Heart right ventricle (tissue), 16 donors: ENCODE results near the gene SLC6A7. TPM values are rescaled to one million over a fixed set of nuclear protein-coding genes. Genes with fewer than 3 reads are reported as not detected.

Experiments used
- ATAC-seq, 8 donors: fragments of 200-7000 bp; cut with Tn5 transposase; one replicate each; pipeline ENCODE4 v1.9.1; 2020; ENCODE audit warnings: mild to moderate bottlenecking in 8 of 8, moderate library complexity in 8 of 8, moderate number of reproducible peaks in 1 of 8
- DNase-seq, 2 donors: peaks; one replicate each; pipeline ENCODE4 v3.0.0-alpha.2; 2020
- H3K27ac ChIP-seq, 10 donors: fragments of 200-600 bp; sonication (generic) in 2 of 10; one replicate each; pipeline versions ENCODE4 v1.5.0 to v1.8.0; 2020 to 2022; ENCODE audit warnings: mild to moderate bottlenecking in 3 of 10
- H3K27me3 ChIP-seq, 7 donors: fragments of 200-600 bp; one replicate each; pipeline ENCODE4 v1.8.0; 2021 to 2022; ENCODE audit warnings: mild to moderate bottlenecking in 2 of 7
- H3K36me3 ChIP-seq, 9 donors: fragments of 200-600 bp; sonication (generic) in 1 of 9; one replicate each; pipeline versions ENCODE4 v1.5.0 to v1.8.0; 2020 to 2022; ENCODE audit warnings: mild to moderate bottlenecking in 2 of 9
- H3K4me1 ChIP-seq, 9 donors: fragments of 200-600 bp; sonication (generic) in 1 of 9; one replicate each; pipeline versions ENCODE4 v1.5.0 to v1.8.0; 2020 to 2022; ENCODE audit warnings: mild to moderate bottlenecking in 4 of 9
- H3K4me3 ChIP-seq, 10 donors: fragments of 200-600 bp; sonication (generic) in 2 of 10; one replicate each; pipeline versions ENCODE4 v1.5.0 to v1.8.0; 2020 to 2022; ENCODE audit warnings: mild to moderate bottlenecking in 7 of 10, moderate library complexity in 2 of 10
- H3K9me3 ChIP-seq, 11 donors: fragments of 200-600 bp in 10 of 11; sonication (generic) in 2 of 11; one replicate each; pipeline versions ENCODE4 v1.5.0 to v1.8.0; 2013 to 2022; ENCODE audit warnings: mild to moderate bottlenecking in 2 of 11, control low read depth in 1 of 11, moderate library complexity in 1 of 11
- WGBS, 2 donors: extraction: QIAGEN DNeasy Blood & Tissue Kit; methylation state at CpG; one replicate each; pipeline ENCODE4 v1.1.7; 2013; ENCODE audit warnings: inconsistent platforms in 1 of 2; 5-methylcytosine and 5-hydroxymethylcytosine counted together
- intact Hi-C, 10 donors: fragments of 100-400 bp; cut with DNase I; formaldehyde crosslinking; loops; one replicate each; pipeline versions ENCODE4 v1.11.1 to v1.14.2; 2022
- polyA plus RNA-seq, 2 donors: library from polyadenylated mRNA; stranded (reverse); fragments of 200-250 nt; gene quantifications; one replicate each; pipeline ENCODE4 v1.2.3, GENCODE V29; 2013
- total RNA-seq, 10 donors: library from RNA; stranded (reverse); fragmentation: NEBNext Ultra II Directional in 3 of 10; extraction: Animal tissue kit (Norgen Biotek cat#: 25700) in 3 of 10; gene quantifications; one replicate each; pipeline versions ENCODE4 v1.2.1 to v1.2.4, GENCODE V29; 2021 to 2023
- TF ChIP-seq, protein P1 (sequence below), 9 donors: fragments of 200-600 bp; sonication (generic) in 2 of 9; IDR thresholded peaks; one replicate each; pipeline versions ENCODE4 v1.5.0 to v1.8.0; 2021 to 2022; ENCODE audit warnings: antibody characterized with exemption in 9 of 9, mild to moderate bottlenecking in 5 of 9, moderate library complexity in 1 of 9
- donor health status: Arrhythmogenic right ventricular cardiomyopathy.
- donor health status: ischemic (EF 13 %, LVEDD 7.1; RV severe dilation, severe dysfunction).
- donor health status: healthy with polysubstance abuse.
- donor health status: DM: no; HTN: yes; CAD: no.
- donor health status: DM: no; HTN: no; CAD: no.
- donor health status: ischemic (EF 25% LVEDD 6.9; RV normal size, moderate dysfunction).
- donor health status: ischemic (EF 25% LVEDD 5.7; RV mildly dilated, moderate dysfunction).
- donor health status: healthy.
- donor health status: DM: yes; HTN: yes; CAD: no.
- donor health status: Ischemic cardiomyopathy.
- donor health status: ischemic (EF 35%, LVEDD 5.7; RV mildly dilated, moderate dysfunction).
- donor health status: nonischemic (EF 11% LVEDD 7.7; RV severe dilation, severe dysfunction).
- donor health status: DM: yes; HTN: yes; CAD: no.
- donor health status: PGD.
- donor health status: ischemic (EF 29% LVEDD 5.4; RV normal size, mild dysfunction).
- donor health status: nonischemic (EF 23%, LVEDD 6.1; RV moderate dilation, normal function).

Gene SLC6A7
- total and polyA plus RNA-seq, 12 donors = not detected

DNA sequence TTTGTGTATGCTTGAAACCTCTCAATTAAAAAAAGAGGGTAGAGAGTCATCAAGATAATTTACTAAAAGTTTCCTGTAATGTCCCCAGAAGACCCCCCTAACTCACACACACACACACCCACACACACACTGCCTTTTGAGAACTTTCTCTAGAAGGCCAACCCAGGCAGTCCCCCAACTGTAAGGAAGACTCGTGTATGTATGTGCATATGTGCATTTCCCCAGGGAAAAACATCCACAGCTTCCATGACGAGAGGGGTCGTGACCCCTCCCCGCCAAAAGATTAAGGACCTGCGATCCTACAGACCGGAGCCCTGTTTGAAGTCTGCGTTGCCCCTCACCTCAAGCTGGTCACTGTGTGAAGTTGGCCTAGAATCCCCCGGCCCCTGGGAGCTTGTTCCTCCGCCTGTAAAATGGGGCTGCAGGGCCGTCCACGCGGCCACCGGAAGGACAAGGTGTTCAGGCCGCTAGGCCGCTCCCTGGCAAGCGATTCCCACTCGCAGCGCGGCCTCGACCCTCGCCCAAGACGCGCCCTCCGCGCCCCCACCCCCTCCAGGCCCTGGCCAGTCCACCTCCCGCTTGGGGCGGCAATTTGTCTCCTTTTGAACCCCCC is 23.7 kb upstream of the SLC6A7 start:
- Histone ChIP-seq H3K4me1 (peaks cover 7 to 63% (median 36%) of the 10 kb centered on the region in 9 donors), H3K27ac (no peak overlapping the region), H3K27me3 (peaks cover 0 to 44% (median 10%) of the 10 kb centered on the region in 7 donors), H3K9me3 (no peaks in the 10 kb centered on the region), H3K36me3 (no peaks in the 10 kb centered on the region), H3K4me3 (no peak overlapping the region)
- TF ChIP-seq, protein P1, sequence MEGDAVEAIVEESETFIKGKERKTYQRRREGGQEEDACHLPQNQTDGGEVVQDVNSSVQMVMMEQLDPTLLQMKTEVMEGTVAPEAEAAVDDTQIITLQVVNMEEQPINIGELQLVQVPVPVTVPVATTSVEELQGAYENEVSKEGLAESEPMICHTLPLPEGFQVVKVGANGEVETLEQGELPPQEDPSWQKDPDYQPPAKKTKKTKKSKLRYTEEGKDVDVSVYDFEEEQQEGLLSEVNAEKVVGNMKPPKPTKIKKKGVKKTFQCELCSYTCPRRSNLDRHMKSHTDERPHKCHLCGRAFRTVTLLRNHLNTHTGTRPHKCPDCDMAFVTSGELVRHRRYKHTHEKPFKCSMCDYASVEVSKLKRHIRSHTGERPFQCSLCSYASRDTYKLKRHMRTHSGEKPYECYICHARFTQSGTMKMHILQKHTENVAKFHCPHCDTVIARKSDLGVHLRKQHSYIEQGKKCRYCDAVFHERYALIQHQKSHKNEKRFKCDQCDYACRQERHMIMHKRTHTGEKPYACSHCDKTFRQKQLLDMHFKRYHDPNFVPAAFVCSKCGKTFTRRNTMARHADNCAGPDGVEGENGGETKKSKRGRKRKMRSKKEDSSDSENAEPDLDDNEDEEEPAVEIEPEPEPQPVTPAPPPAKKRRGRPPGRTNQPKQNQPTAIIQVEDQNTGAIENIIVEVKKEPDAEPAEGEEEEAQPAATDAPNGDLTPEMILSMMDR (IDR thresholded peaks at IDR 0.05) = no peak
- intact Hi-C loops = loop anchor here in 1 of 10 donors (10.0 kb wide), 2 partner anchors 179 to 269 kb away; no protein-coding TSS in a partner anchor
- 75 to 82% methylated on average over 27 of the region's 27 CpGs for WGBS, 2 donors
- no peak for DNase-seq
- no peak for ATAC-seq

DNA sequence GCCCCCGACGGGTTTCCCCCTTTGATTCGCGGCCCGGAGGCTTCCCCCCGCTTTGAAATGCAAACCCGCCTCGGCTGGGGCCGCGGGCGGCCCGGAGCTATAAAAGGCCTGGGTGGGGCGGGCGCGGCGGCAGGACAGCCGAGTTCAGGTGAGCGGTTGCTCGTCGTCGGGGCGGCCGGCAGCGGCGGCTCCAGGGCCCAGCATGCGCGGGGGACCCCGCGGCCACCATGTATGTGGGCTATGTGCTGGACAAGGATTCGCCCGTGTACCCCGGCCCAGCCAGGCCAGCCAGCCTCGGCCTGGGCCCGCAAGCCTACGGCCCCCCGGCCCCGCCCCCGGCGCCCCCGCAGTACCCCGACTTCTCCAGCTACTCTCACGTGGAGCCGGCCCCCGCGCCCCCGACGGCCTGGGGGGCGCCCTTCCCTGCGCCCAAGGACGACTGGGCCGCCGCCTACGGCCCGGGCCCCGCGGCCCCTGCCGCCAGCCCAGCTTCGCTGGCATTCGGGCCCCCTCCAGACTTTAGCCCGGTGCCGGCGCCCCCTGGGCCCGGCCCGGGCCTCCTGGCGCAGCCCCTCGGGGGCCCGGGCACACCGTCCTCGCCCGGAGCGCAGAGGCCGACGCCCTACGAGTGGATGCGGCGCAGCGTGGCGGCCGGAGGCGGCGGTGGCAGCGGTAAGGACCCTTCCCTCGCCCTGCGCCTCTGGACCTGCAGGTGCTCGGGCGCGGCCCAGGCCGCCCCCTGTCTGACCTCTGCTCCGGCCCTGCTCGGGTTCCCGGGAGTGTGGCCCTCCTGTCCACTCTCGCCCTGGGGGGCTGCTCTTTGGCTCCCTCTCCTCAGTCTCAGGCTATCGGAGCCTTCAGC is 23.0 kb upstream of the SLC6A7 start, which contains the start of gene CDX1:
TSS of gene CDX1 (plus strand) at position 129 of the 862 bp plus-strand sequence. CDS start at position 228, 99 bp downstream.
- Histone ChIP-seq H3K27ac (peak within 1 kb of the TSS in 1 of 10 donors; percentile 74), H3K9me3 (no peaks in the 10 kb centered on the region), H3K4me3 (no peak within 1 kb of the TSS), H3K27me3 (peaks cover 0 to 44% (median 10%) of the 10 kb centered on the region in 7 donors), H3K4me1 (peaks cover 4 to 56% (median 29%) of the 10 kb centered on the region in 9 donors), H3K36me3 (no peaks in the 10 kb centered on the region)
- intact Hi-C loops = loop anchor here in 1 of 10 donors (10.0 kb wide), 2 partner anchors 178 to 268 kb away; no protein-coding TSS in a partner anchor
- DNase-seq = no peak
- ATAC-seq = no peak
- WGBS, 2 donors = 44 to 48% methylated on average over 73 to 93 of the region's 93 CpGs
- TF ChIP-seq, protein P1 (IDR thresholded peaks at IDR 0.05) = no peak

DNA sequence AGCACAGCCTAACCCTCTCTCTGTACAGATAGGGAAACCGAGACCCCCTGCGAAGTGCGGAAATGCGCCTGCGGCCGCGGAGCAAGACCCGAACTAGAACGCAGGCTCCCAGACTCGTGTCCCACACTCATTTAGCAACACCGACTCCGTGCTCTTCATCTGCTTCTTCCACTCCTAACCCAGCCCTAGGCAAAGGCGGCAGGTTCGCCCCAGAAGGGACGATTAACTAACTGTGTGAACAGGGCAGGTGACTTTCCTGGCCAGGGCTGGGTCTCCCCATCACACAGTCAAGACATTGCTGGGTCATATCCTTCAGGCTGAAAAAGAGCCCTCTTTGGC is 22.4 kb upstream of the SLC6A7 start:
- WGBS, 2 donors = 70 to 71% methylated on average over 15 of the region's 15 CpGs
- H3K4me1 ChIP-seq = peaks cover 3 to 50% (median 27%) of the 10 kb centered on the region in 9 donors
- intact Hi-C loops = loop anchor here in 1 of 10 donors (10.0 kb wide), 2 partner anchors 177 to 267 kb away; no protein-coding TSS in a partner anchor
- peaks cover 0 to 44% (median 10%) of the 10 kb centered on the region in 7 donors for H3K27me3 ChIP-seq
- H3K4me3 ChIP-seq = no peak overlapping the region
- TF ChIP-seq, protein P1 (IDR thresholded peaks at IDR 0.05) = no peak
- DNase-seq (no peak), ATAC-seq (no peak)
- no peaks in the 10 kb centered on the region for H3K36me3 ChIP-seq
- H3K27ac ChIP-seq = no peak overlapping the region
- no peaks in the 10 kb centered on the region for H3K9me3 ChIP-seq

DNA sequence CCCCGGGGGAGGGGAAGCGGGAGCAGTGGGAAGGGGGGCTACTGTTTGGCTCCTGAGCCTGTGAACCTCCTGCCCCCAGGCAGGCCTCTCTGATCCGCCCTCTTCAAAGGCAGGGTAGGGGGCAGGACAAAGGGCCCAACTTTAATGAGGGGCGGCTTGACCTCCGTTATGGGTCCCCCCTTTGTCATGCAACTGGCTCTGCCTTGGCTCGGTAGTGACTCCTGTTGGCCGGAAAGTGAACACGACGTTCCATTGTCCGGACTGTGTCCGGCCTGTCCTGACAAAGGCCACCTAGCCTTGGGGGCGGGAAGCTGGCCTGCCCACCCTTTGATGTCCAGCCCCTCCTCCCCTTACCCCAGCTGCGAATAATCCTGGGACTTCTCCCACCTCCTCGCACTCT is 22.0 kb upstream of the SLC6A7 start:
- peaks cover 3 to 46% (median 25%) of the 10 kb centered on the region in 9 donors for H3K4me1 ChIP-seq
- no peak overlapping the region for H3K4me3 ChIP-seq
- TF ChIP-seq, protein P1 (IDR thresholded peaks at IDR 0.05) = peak in 1 of 9 donors; percentile 5
- H3K27ac ChIP-seq = no peak overlapping the region
- WGBS, 2 donors = 88 to 94% methylated on average over 14 of the region's 14 CpGs
- no peak for ATAC-seq
- H3K27me3 ChIP-seq = peaks cover 0 to 44% (median 10%) of the 10 kb centered on the region in 7 donors
- DNase-seq = no peak
- no peaks in the 10 kb centered on the region for H3K36me3 ChIP-seq
- intact Hi-C loops = loop anchor here in 1 of 10 donors (10.0 kb wide), 2 partner anchors 177 to 267 kb away; no protein-coding TSS in a partner anchor
- no peaks in the 10 kb centered on the region for H3K9me3 ChIP-seq
